GM18498 (cell line): ENCODE data around the gene FBXL13.
"Not testable (repeated sequence)": the region's sequence is repeated elsewhere in the genome, so short reads cannot be mapped to it uniquely, and the experiment has no call there.

ENCODE experiments used
- ATAC-seq: cut with Tn5 transposase; IDR thresholded peaks from one replicate; pipeline ENCODE4 v1.9.1; 2021; ENCODE audit warnings: mild to moderate bottlenecking, moderate library complexity; ENCODE audit not compliant: unreplicated experiment

The FBXL13 gene

DNA sequence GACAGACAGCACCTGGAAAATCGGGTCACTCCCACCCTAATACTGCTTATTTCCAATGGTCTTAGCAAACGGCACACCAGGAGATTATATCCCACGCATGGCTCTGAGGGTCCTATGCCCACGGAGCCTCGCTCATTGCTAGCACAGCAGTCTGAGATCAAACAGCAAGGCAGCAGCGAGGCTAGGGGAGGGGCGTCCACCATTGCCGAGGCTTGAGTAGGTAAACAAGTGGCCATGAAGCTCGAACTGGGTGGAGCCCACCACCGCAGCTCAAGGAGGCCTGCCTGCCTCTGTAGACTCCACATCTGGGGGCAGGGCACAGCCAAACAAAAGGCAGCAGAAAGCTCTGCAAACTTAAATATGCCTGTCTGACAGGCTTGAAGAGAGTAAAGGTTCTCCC, 293.7 kb downstream of the FBXL13 start:
- ATAC-seq = not testable (repeated sequence)

DNA sequence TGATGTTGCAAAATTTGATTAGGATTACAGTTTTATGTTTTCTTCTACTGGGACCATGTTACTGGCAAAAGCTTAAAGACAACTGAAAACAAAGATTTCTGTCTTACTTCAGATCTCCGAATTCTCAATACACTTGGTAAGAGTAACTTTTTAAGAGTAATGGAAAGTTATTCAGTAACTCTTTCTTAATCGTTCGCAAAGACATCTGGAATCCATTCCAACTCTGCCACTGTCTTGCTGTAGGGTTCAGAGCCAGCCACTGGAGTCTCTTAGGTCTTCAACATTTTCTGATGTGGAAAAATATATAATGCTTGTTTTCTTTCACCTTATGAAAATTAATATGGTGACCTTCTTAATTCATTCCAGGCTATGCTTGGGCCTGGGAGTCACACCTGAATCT, 295.9 kb downstream of the FBXL13 start:
- ATAC-seq = not testable (repeated sequence)

DNA sequence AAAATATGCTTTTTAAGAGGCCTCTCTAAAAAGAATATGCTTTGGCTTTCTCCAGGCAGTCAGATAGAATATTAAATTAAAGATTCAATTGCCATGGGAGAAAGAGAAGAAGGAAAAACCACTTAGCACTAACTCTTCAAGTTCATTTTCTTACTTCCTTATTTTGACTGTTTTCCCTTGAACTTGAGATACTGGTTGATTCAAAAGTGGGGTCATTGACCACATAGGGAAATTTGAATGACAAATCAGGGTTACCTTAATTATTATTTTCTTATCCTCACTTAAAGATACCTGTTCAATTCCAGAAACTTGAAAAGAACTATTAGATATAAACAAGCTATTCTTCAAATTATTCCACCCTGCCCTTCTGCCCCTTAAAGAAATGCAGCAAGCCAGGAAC, 298.4 kb downstream of the FBXL13 start:
- ATAC-seq = not testable (repeated sequence)

DNA sequence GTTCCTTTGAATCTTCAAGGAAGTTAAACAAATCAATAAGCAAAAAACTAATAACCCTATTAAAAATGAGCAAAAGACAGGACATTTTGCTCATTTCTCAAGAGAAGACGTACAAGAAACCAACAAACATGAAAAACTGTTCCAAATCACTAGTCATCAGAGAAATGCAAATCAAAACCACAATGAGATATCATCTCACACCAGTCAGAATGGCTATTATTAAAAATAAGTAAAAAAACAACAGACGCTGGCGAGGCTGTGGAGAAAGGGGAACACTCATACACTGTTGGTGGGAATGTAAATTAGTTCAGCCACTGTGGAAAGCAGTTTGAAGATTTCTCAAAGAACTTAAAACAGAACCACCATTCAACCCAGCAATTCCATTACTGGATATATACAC, 304.1 kb downstream of the FBXL13 start:
- peak; percentile 70 for ATAC-seq

DNA sequence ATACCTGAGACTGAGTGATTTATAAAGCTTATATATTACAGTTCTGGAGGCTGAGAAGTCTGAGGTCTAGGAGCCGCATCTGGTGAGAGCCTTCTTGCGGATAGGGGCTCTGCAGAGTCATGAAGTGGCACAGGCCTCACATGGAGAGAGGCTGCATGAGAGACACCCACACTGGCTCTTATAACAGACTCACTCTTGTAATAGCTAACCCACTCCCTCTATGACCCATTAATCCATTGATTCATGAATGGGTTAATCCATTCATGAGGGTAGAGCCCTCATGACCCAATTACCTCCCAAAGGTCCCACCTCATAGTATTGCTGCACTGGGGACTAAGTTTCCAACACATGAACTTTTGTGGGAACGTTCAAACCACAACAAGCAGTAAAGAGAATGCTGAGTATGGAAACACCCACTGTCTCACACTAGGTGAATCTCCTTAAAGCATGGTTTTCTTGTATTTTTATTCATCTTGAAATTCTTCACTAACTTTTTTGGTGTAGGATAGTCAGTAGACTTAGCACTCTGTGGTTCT, 304.9 kb downstream of the FBXL13 start:
- ATAC-seq = peak; percentile 21

DNA sequence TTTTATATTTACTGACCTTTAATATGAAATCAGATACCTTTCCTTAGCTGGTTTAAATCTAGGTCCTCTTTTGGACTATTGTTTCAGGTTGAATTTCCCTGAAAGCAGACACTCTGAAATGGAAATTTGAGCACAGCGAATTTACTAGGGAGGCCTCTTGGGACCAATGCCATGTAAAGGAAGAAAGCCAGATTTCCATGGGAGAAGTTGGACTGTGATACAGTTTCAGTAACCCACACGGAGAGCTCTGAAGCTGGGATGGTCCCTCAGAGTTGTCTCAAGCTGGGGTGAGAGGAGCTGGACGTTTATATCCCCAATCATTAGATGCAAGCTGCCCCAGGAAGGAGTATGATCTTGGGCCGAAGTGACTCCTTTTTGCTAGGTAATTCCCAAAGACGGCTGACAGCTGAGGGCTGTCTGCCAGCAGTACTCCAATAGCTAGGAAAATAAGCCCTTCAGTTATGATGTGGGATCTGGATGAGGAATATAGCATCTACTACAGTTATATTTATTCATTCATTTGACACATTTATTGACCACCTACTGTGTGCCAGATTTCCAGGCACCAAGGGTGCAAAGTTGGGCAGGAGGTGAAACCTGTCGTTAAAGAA, 311.2 kb downstream of the FBXL13 start:
- not testable (repeated sequence) for ATAC-seq
